Adrenal gland (tissue), 5 donors: ENCODE data around the gene ZDHHC7.

ENCODE experiments used
- POLR2A ChIP-seq, 2 donors: fragments of 450-650 bp; IDR thresholded peaks; one replicate each; pipeline ENCODE4 v1.6.1; 2017; ENCODE audit warnings: antibody characterized with exemption in 2 of 2, mild to moderate bottlenecking in 2 of 2, moderate library complexity in 1 of 2
- TF ChIP-seq, protein P1 (sequence below), 6 experiments: fragments of 450-650 bp in 4 of 6; fragments of 200-600 bp in 2 of 6; sonication (generic) in 1 of 6; IDR thresholded peaks; 1 replicate in 5 of 6; 2 replicates in 1 of 6; pipeline versions ENCODE4 v1.5.1 to v1.8.0; 2016 to 2021; ENCODE audit warnings: antibody characterized with exemption in 6 of 6, mild to moderate bottlenecking in 2 of 6, moderate library complexity in 1 of 6
- donor health status: DM: no; HTN: no; CAD: no.

- TF ChIP-seq, protein P1, sequence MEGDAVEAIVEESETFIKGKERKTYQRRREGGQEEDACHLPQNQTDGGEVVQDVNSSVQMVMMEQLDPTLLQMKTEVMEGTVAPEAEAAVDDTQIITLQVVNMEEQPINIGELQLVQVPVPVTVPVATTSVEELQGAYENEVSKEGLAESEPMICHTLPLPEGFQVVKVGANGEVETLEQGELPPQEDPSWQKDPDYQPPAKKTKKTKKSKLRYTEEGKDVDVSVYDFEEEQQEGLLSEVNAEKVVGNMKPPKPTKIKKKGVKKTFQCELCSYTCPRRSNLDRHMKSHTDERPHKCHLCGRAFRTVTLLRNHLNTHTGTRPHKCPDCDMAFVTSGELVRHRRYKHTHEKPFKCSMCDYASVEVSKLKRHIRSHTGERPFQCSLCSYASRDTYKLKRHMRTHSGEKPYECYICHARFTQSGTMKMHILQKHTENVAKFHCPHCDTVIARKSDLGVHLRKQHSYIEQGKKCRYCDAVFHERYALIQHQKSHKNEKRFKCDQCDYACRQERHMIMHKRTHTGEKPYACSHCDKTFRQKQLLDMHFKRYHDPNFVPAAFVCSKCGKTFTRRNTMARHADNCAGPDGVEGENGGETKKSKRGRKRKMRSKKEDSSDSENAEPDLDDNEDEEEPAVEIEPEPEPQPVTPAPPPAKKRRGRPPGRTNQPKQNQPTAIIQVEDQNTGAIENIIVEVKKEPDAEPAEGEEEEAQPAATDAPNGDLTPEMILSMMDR (IDR thresholded peaks at IDR 0.05), result no peak
- no peak for TF ChIP-seq POLR2A (IDR thresholded peaks at IDR 0.05)
These were observed 80.8 kb downstream of the ZDHHC7 start for GRCh38 chr16:84930298-84931106.
